GM04503 (cell line): ENCODE results near the gene KCNJ12.

Source experiments
- DNase-seq: peaks from one replicate; pipeline ENCODE4 v3.0.0-alpha.2; 2012; ENCODE audit warnings: low read depth

KCNJ12 gene

GRCh38 chr17:21368545-21369246, 7.5 kb upstream of the KCNJ12 start:
- no peak for DNase-seq

- no peak for DNase-seq
These were observed 6.8 kb upstream of the KCNJ12 start for GRCh38 chr17:21369395-21369794.

- DNase-seq, result no peak
These were observed 5.7 kb upstream of the KCNJ12 start for GRCh38 chr17:21370430-21370829.

GRCh38 chr17:21371511-21372081, 4.6 kb upstream of the KCNJ12 start:
- DNase-seq, result no peak

- no peak for DNase-seq
These were observed 3.8 kb upstream of the KCNJ12 start for GRCh38 chr17:21372256-21372954.

GRCh38 chr17:21373036-21373435, 3.1 kb upstream of the KCNJ12 start:
- no peak for DNase-seq

GRCh38 chr17:21373696-21374440, 2.3 kb upstream of the KCNJ12 start:
- no peak for DNase-seq

- no peak for DNase-seq
These were observed 1.6 kb upstream of the KCNJ12 start for GRCh38 chr17:21374441-21375161.

GRCh38 chr17:21375162-21375560, 996 bp upstream of the KCNJ12 start:
- no peak for DNase-seq

- no peak for DNase-seq
These were observed 438 bp upstream of the KCNJ12 start for GRCh38 chr17:21375757-21376080.

GRCh38 chr17:21376759-21377690, 868 bp downstream of the KCNJ12 start:
- DNase-seq, result no peak

- DNase-seq, result no peak
These were observed 1.7 kb downstream of the KCNJ12 start for GRCh38 chr17:21377705-21378396.

GRCh38 chr17:21378553-21378952, 2.4 kb downstream of the KCNJ12 start:
- no peak for DNase-seq

- DNase-seq, result no peak
These were observed 3.0 kb downstream of the KCNJ12 start for GRCh38 chr17:21379080-21379711.

- DNase-seq, result no peak
These were observed 4.5 kb downstream of the KCNJ12 start for GRCh38 chr17:21380659-21381058.

GRCh38 chr17:21381076-21381706, 5.0 kb downstream of the KCNJ12 start:
- DNase-seq, result no peak

- DNase-seq, result no peak
These were observed 6.7 kb downstream of the KCNJ12 start for GRCh38 chr17:21382560-21383495.

GRCh38 chr17:21385281-21385845, 9.2 kb downstream of the KCNJ12 start:
- DNase-seq, result no peak
